Mesodermal cell (in vitro differentiated cells): Measurements from ENCODE around the gene RPN1.

Experiments
- H3K27ac ChIP-seq: 2 replicates; pipeline ENCODE4 v1.7.0; 2013; ENCODE audit warnings: mild to moderate bottlenecking, low read depth, low read length, moderate library complexity; ENCODE audit not compliant: severe bottlenecking
- H3K36me3 ChIP-seq: 2 replicates; pipeline ENCODE4 v1.7.1; 2013; ENCODE audit warnings: mild to moderate bottlenecking, low read length, moderate library complexity; ENCODE audit not compliant: control insufficient read depth, insufficient read depth
- H3K4me1 ChIP-seq: one replicate; pipeline ENCODE4 v1.7.1; 2013; ENCODE audit warnings: mild to moderate bottlenecking, low read length; ENCODE audit not compliant: insufficient read depth, control insufficient read depth, poor library complexity, severe bottlenecking
- H3K4me3 ChIP-seq: 2 replicates; pipeline ENCODE4 v1.7.0; 2013; ENCODE audit warnings: low read length, control low read depth, mild to moderate bottlenecking; ENCODE audit not compliant: insufficient read depth, poor library complexity, severe bottlenecking; ENCODE audit errors: extremely low read depth
- H3K9me3 ChIP-seq: 2 replicates; pipeline ENCODE4 v1.7.1; 2013; ENCODE audit warnings: mild to moderate bottlenecking, low read length, moderate library complexity; ENCODE audit not compliant: control insufficient read depth
- WGBS, 2 experiments: methylation state at CpG; one replicate each; pipeline ENCODE4 v1.1.5; 2013; ENCODE audit warnings: missing lambda C conversion rate in 2 of 2; ENCODE audit not compliant: insufficient coverage in 2 of 2; 5-methylcytosine and 5-hydroxymethylcytosine counted together

Gene RPN1

GRCh38 chr3:128621234-128621633 lies 29.4 kb downstream of the RPN1 start:
- Histone ChIP-seq H3K36me3 (peaks cover 93% of the 10 kb centered on the region), H3K4me3 (no peak overlapping the region), H3K9me3 (no peaks in the 10 kb centered on the region), H3K4me1 (peaks cover 22% of the 10 kb centered on the region), H3K27ac (no peak overlapping the region)
- 88 to 90% methylated on average over 2 to 3 of the region's 6 CpGs for WGBS, 2 experiments

- H3K9me3 ChIP-seq, result no peaks in the 10 kb centered on the region
- no peak overlapping the region for H3K27ac ChIP-seq
- peaks cover 92% of the 10 kb centered on the region for H3K36me3 ChIP-seq
- H3K4me3 ChIP-seq, result no peak overlapping the region
- WGBS, 2 experiments, result 94 to 96% methylated on average over 8 to 9 of the region's 9 CpGs
- H3K4me1 ChIP-seq, result peaks cover 22% of the 10 kb centered on the region
Observed at GRCh38 chr3:128620268-128620691, 30.3 kb downstream of the RPN1 start.

GRCh38 chr3:128619146-128619890 lies 31.3 kb downstream of the RPN1 start:
- WGBS, 2 experiments, result 89 to 95% methylated on average over 3 to 4 of the region's 7 CpGs
- H3K4me3 ChIP-seq, result no peak overlapping the region
- peaks cover 87% of the 10 kb centered on the region for H3K36me3 ChIP-seq
- peaks cover 22% of the 10 kb centered on the region for H3K4me1 ChIP-seq
- peak overlapping the region; percentile 53 for H3K27ac ChIP-seq
- no peaks in the 10 kb centered on the region for H3K9me3 ChIP-seq

- Histone ChIP-seq H3K9me3 (no peaks in the 10 kb centered on the region), H3K4me1 (peaks cover 22% of the 10 kb centered on the region), H3K4me3 (peak overlapping the region; percentile 52), H3K27ac (peak overlapping the region; percentile 59), H3K36me3 (peaks cover 82% of the 10 kb centered on the region)
- WGBS, 2 experiments, result 68 to 69% methylated on average over 5 of the region's 5 CpGs
Observed at GRCh38 chr3:128618398-128618726, 32.3 kb downstream of the RPN1 start.

GRCh38 chr3:128617557-128618397 lies 32.8 kb downstream of the RPN1 start:
- WGBS, 2 experiments, result 12 to 13% methylated on average over 58 to 59 of the region's 61 CpGs
- peak overlapping the region; percentile 52 for H3K4me3 ChIP-seq
- peaks cover 22% of the 10 kb centered on the region for H3K4me1 ChIP-seq
- H3K9me3 ChIP-seq, result no peaks in the 10 kb centered on the region
- H3K36me3 ChIP-seq, result peaks cover 76% of the 10 kb centered on the region
- peak overlapping the region; percentile 59 for H3K27ac ChIP-seq

- peaks cover 70% of the 10 kb centered on the region for H3K36me3 ChIP-seq
- no peak overlapping the region for H3K4me3 ChIP-seq
- peak overlapping the region; percentile 45 for H3K27ac ChIP-seq
- peaks cover 22% of the 10 kb centered on the region for H3K4me1 ChIP-seq
- H3K9me3 ChIP-seq, result no peaks in the 10 kb centered on the region
- WGBS, 2 experiments, result 86 to 89% methylated on average over 9 of the region's 9 CpGs
Observed at GRCh38 chr3:128617270-128617556, 33.4 kb downstream of the RPN1 start.

- Histone ChIP-seq H3K36me3 (peaks cover 69% of the 10 kb centered on the region), H3K9me3 (no peaks in the 10 kb centered on the region), H3K27ac (peak overlapping the region; percentile 45), H3K4me3 (no peak overlapping the region), H3K4me1 (peaks cover 22% of the 10 kb centered on the region)
- 97% methylated on average over 11 to 12 of the region's 16 CpGs for WGBS, 2 experiments
Observed at GRCh38 chr3:128616516-128617269, 33.9 kb downstream of the RPN1 start.

- H3K36me3 ChIP-seq, result peaks cover 49% of the 10 kb centered on the region
- 100% methylated on average over 1 of the region's 1 CpG; no CpG with 5 or more reads in 1 of the 2 experiments for WGBS, 2 experiments
- no peaks in the 10 kb centered on the region for H3K9me3 ChIP-seq
- H3K4me1 ChIP-seq, result peaks cover 11% of the 10 kb centered on the region
- no peak overlapping the region for H3K27ac ChIP-seq
- H3K4me3 ChIP-seq, result no peak overlapping the region
Observed at GRCh38 chr3:128614076-128614475, 36.5 kb downstream of the RPN1 start.

- no peak overlapping the region for H3K4me3 ChIP-seq
- no peak overlapping the region for H3K27ac ChIP-seq
- H3K4me1 ChIP-seq, result peaks cover 3% of the 10 kb centered on the region
- no peaks in the 10 kb centered on the region for H3K9me3 ChIP-seq
- 97 to 98% methylated on average over 13 to 14 of the region's 16 CpGs for WGBS, 2 experiments
- H3K36me3 ChIP-seq, result peaks cover 41% of the 10 kb centered on the region
Observed at GRCh38 chr3:128613083-128613829, 37.4 kb downstream of the RPN1 start.

GRCh38 chr3:128610451-128611070 lies 40.1 kb downstream of the RPN1 start:
- H3K4me3 ChIP-seq, result no peak overlapping the region
- H3K27ac ChIP-seq, result no peak overlapping the region
- 92 to 94% methylated on average over 8 to 11 of the region's 15 CpGs for WGBS, 2 experiments
- H3K4me1 ChIP-seq, result no peaks in the 10 kb centered on the region
- H3K36me3 ChIP-seq, result peaks cover 22% of the 10 kb centered on the region
- H3K9me3 ChIP-seq, result no peaks in the 10 kb centered on the region
